GM12891 (cell line): ENCODE results near the gene TLN1.

Experiments used
- POLR2A ChIP-seq: IDR thresholded peaks from 2 replicates; pipeline ENCODE4 v1.6.1; 2011; ENCODE audit warnings: low read depth, low read length, control low read depth
- POLR2AphosphoS5 ChIP-seq: IDR thresholded peaks from 2 replicates; pipeline ENCODE4 v1.6.1; 2011; ENCODE audit warnings: low read depth, low read length, control low read depth
- POU2F2 ChIP-seq: IDR thresholded peaks from 2 replicates; pipeline ENCODE4 v1.6.1; 2011; ENCODE audit warnings: low read depth, mild to moderate bottlenecking, control low read depth, low read length, moderate library complexity
- TAF1 ChIP-seq: IDR thresholded peaks from 2 replicates; pipeline ENCODE4 v1.6.1; 2011; ENCODE audit warnings: low read depth, low read length, control low read depth

DNA sequence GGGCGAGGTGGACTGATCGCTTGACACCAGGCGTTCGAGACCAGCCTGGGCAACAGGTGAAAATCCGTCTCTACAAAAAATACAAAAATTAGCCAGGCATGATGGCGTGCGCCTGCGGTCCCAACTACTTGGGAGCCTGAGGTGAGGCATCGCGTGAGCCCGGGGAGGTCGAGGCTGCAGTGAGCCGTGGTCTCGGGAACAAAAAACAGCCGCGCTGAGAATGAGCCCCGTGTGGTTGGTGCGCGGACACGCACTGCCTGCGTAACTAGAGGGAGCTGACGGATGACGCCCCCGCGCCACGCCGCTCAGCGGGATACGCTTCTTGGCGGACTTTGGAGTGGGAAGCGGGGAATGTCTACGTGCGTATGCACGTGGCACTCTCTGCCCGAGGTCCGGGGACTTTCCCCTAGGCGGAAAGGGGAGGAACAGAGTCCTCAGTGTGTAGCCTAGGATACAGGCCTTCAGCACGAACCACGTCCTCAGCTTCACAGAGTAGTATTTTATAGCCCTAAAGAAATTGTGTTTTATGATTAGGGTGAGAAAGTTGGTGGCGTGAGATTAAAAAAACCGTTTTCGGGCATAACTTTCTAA lies 74.4 kb downstream of the TLN1 start, which contains the start of gene RMRP:
- no peak for TF ChIP-seq POLR2AphosphoS5
- no peak for TF ChIP-seq POLR2A
- TF ChIP-seq POU2F2: no peak
- no peak for TF ChIP-seq TAF1
